Right cardiac atrium (tissue), 5 donors: ENCODE measurements around the gene SDC1. TPM values are rescaled to one million over a fixed set of nuclear protein-coding genes. Genes with fewer than 3 reads are reported as not detected.

ENCODE experiments used
- ATAC-seq, 2 donors: fragments of 200-7000 bp; cut with Tn5 transposase; one replicate each; pipeline versions ENCODE4 v1.8.0 to v1.9.1; 2020; ENCODE audit warnings: moderate library complexity in 2 of 2, mild to moderate bottlenecking in 1 of 2
- DNase-seq, 3 donors: peaks; one replicate each; pipeline ENCODE4 v3.0.0-alpha.2; 2020
- H3K27ac ChIP-seq: one replicate; pipeline ENCODE4 v1.5.1; 2013; ENCODE audit warnings: mild to moderate bottlenecking, low read length, control low read depth, moderate library complexity
- H3K27me3 ChIP-seq: one replicate; pipeline ENCODE4 v1.6.1; 2013; ENCODE audit not compliant: control insufficient read depth, insufficient read depth
- H3K4me1 ChIP-seq: one replicate; pipeline ENCODE4 v1.6.1; 2013; ENCODE audit warnings: low read length; ENCODE audit not compliant: control insufficient read depth, insufficient read depth
- H3K4me3 ChIP-seq: one replicate; pipeline ENCODE4 v1.5.1; 2013; ENCODE audit warnings: low read length, control low read depth
- H3K9me3 ChIP-seq: one replicate; pipeline ENCODE4 v1.6.1; 2013; ENCODE audit warnings: low read length; ENCODE audit not compliant: control insufficient read depth
- WGBS: extraction: QIAGEN DNeasy Blood & Tissue Kit; methylation state at CpG from one replicate; pipeline ENCODE4 v1.1.7; 2013; 5-methylcytosine and 5-hydroxymethylcytosine counted together
- intact Hi-C, 4 donors: fragments of 100-400 bp; cut with DNase I; formaldehyde crosslinking; loops; one replicate each; pipeline versions ENCODE4 v1.11.0 to v1.14.0; 2022 to 2023
- polyA plus RNA-seq: library from polyadenylated mRNA; stranded (reverse); fragments of 200-250 nt; gene quantifications from one replicate; pipeline ENCODE4 v1.2.3, GENCODE V29; 2013
- total RNA-seq, 4 donors: library from RNA; stranded (reverse); fragmentation: NEBNext Ultra II Directional; extraction: Animal tissue kit (Norgen Biotek cat#: 25700); gene quantifications; one replicate each; pipeline ENCODE4 v1.2.1, GENCODE V29; 2021
- donor health status: healthy with polysubstance abuse.
- donor health status: DM: no; HTN: yes; CAD: no.
- donor health status: DM: no; HTN: no; CAD: no.
- donor health status: DM: no; HTN: yes; CAD: no; lungs with severe emphysema.
- donor health status: DM: yes; HTN: yes; CAD: no.

The SDC1 gene
- total and polyA plus RNA-seq, 5 donors = 0.09 to 0.25 (median 0.23) TPM

DNA sequence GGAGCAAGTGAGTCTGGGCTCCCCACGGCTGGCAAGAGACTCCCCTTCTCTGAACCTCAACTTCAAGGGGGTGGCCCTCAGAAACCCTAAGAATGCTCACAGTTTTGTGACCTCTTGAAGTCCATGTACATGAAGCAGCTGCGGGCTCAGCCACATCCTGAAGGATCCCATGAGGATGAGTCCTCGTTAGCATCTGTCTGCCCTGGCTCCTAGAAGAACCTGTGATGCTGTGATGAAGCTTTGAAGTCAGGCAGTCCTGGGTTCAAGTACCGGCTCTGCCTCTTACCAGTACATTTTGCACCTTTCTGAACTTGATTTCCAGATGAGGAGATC is 38.1 kb downstream of the SDC1 start:
- DNase-seq = no peak
- H3K4me1 ChIP-seq = no peaks in the 10 kb centered on the region
- intact Hi-C loops = no loop called here
- H3K4me3 ChIP-seq = no peak overlapping the region
- WGBS = 78% methylated on average over 4 of the region's 4 CpGs
- H3K27ac ChIP-seq = no peak overlapping the region
- H3K9me3 ChIP-seq = no peaks in the 10 kb centered on the region
- H3K27me3 ChIP-seq = no peaks in the 10 kb centered on the region
- no peak for ATAC-seq

DNA sequence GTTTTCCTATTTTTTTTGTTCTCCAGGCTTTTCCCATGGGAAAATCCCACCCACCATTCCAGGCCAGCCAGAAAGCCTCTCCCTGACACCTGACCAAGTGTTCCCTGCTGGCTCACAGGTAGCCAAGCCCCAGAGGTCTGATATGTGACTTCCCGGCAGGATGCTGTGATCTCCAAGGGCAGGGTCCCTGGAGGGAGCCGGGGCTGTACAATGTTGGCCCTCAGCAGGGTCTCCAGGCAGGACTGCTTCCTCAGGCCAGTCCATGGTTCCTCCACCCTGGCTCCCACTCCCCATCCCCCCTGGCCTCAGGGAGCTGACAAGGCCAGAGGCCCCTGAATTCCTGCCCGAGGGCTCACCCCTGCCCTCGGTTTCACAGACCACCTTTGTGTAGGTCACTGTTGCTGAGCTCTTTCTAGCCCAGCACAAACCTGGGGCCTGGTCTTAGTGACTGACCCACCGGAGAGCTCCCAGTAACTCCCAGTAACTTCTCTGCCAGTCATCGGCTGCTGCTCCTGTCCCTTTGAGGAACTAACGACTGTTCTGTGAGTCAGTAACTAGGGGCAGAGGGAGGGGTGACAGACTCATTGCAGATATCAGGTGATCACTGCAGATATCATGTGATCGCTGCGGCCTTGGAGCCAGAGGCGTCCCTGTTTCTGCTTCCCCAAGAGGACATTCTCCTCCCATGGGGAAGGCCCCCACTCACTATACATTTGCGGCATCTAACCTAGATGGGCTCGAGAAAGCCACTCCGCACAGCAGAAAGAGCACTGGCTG is 38.7 kb downstream of the SDC1 start:
- H3K27ac ChIP-seq = no peak overlapping the region
- DNase-seq (no peak), ATAC-seq (no peak)
- no peaks in the 10 kb centered on the region for H3K9me3 ChIP-seq
- H3K27me3 ChIP-seq = no peaks in the 10 kb centered on the region
- no peak overlapping the region for H3K4me3 ChIP-seq
- WGBS = 84% methylated on average over 13 of the region's 13 CpGs
- intact Hi-C loops = no loop called here
- H3K4me1 ChIP-seq = no peaks in the 10 kb centered on the region

DNA sequence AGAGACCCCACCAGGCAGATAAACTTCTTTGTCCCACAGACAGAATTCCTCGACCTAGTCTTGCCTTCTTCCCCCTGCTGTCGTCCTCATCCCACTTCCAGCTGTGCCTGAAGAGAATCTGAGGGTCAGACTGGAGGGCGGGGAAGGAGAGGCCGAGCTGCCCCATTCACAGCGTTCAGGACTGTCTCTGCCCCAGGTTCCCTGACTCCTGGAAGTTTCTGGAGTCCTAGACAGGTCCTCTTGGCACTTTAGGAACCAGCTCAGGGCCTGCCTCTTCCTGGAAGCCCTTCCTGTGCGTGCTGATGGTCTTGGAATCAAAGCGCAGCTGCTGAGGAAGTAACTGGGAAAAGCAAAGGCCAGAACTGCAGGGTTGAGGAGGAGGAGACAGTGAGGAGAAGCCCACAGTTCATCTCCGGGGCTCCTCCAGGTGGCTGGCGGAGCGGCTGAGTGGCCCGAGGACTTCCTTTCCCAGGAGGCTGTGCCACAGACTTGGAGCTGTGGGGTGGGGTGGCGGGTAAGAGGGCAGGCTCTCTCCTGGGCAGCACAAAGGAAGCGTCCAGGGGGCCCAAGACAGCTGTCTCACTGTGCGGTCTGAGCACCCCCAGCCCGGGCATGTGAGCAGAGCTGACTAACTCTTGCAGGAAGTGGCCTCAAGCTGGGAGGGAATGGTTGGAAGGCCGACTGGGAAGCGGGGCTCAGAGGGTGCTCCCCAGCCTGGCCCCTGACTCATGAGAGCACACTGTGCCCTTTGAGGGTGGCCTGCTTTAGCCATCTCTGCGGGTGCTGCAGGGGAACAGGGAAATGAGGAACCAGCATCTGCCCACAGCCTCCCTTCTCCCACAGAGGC is 39.5 kb downstream of the SDC1 start:
- 71% methylated on average over 18 of the region's 18 CpGs for WGBS
- H3K27ac ChIP-seq = no peak overlapping the region
- DNase-seq (no peak), ATAC-seq (peak in 1 of 2 donors; percentile 12)
- H3K9me3 ChIP-seq = no peaks in the 10 kb centered on the region
- no peaks in the 10 kb centered on the region for H3K4me1 ChIP-seq
- intact Hi-C loops = no loop called here
- no peak overlapping the region for H3K4me3 ChIP-seq
- H3K27me3 ChIP-seq = no peaks in the 10 kb centered on the region

DNA sequence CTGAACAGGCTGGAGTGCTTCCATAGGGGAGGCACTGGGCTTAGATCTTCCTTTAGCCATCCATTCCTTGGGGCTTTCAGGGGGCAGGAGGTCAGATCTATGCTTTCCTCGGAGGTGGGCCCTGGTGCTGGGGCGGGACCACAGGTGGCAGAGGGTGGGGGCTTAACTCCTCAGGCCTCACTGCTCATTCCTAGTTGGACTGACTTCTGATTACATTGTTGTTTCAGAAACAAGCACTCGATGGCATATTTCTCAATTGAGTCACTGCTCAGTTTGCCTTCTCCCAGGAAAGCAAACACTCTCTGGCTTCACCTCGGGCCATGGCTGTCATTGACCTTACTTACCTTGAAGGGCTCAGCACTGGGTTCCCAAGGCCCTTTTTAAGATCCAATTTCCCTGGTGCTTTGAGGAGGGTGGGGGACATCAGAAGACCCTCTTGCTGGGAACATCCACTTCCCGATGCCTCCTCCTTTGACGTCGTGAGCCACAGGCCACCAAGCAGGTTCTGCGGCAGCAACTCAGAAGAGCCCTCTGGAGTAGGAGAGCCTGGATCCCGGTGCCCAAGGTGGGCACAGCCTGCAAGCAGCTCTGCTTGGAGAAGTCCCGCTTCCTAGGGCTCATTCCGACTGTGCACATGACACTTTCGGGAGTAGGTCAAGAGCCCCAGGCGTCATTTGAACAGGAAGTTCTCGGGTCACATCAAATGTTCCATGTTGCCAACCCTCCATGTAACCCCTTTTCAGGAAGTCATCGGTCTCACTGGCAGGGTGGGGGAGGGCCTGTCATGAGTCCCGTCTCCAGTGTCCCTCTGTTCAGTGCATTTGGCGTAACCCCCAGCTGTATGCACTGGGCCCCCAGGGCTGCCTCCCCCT is 40.6 kb downstream of the SDC1 start:
- no peak overlapping the region for H3K4me3 ChIP-seq

DNA sequence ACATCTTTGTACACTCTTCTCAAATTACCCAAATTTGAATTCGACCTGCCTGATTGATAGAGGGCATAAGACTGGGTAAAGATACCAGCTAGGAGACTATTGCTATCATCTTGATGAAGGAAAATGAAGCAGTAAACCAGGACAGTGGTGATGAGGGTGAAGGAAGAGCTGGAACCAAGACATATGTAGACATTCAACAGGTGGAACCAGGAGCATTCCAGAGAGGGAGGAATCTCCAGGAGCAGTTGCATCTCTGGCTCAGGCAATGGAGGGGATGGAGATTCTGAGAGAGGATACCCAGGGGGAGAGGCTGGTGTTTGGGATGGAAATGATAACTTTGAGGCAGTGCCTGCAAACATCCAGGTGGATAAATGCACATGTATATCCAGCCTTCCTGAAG is 41.6 kb downstream of the SDC1 start:
- H3K27me3 ChIP-seq = no peaks in the 10 kb centered on the region
- H3K4me3 ChIP-seq = no peak overlapping the region
- DNase-seq = no peak
- 71% methylated on average over 1 of the region's 1 CpG for WGBS
- no peaks in the 10 kb centered on the region for H3K4me1 ChIP-seq
- no peaks in the 10 kb centered on the region for H3K9me3 ChIP-seq
- ATAC-seq = no peak
- intact Hi-C loops = no loop called here
- H3K27ac ChIP-seq = no peak overlapping the region

More for the DNA sequence above, 40.6 kb downstream of the SDC1 start:
- H3K27me3 ChIP-seq = no peaks in the 10 kb centered on the region
- intact Hi-C loops = no loop called here
- H3K4me1 ChIP-seq = no peaks in the 10 kb centered on the region
- no peaks in the 10 kb centered on the region for H3K9me3 ChIP-seq
- no peak overlapping the region for H3K27ac ChIP-seq
- DNase-seq (no peak), ATAC-seq (no peak)
- WGBS = 80% methylated on average over 17 of the region's 17 CpGs

DNA sequence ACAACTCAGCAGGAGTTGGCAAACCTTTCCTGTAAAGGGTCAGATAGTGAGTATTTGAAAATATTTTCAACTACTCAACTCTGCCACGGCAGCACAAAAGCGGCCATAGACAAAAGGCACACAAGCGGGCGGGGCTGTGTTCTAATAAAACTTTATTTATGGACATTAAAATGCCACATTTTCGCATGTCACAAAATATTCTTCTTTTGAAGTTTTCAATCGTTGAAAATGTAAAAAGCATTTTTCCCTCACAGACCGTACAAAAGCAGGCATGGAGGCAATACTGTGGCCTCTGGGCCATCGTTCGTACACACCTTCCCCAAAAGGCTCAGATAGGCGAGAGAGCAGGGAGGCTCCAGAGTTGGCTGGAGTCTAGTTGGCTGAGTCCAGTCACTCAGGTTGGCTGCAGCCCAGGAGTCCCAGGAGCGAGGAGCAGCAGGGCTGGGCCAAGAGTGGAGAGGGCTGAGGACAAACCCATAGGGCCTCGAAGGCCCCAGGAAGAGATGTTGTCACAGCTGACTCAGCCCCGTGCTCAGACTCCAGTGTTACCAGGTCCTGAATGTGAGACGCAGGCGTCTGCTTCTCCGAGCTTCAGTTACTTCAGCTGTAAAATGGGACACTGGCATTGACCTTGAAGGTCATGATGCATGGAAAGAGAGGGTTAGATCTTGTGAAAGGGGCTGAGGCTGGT is 42.5 kb downstream of the SDC1 start:
- no peaks in the 10 kb centered on the region for H3K27me3 ChIP-seq
- intact Hi-C loops = no loop called here
- no peak overlapping the region for H3K4me3 ChIP-seq
- DNase-seq (peak in 2 of 3 donors; percentile 35 to 68), ATAC-seq (peak in 1 of 2 donors; percentile 31)
- H3K4me1 ChIP-seq = no peaks in the 10 kb centered on the region
- WGBS = 79% methylated on average over 16 of the region's 16 CpGs
- H3K9me3 ChIP-seq = no peaks in the 10 kb centered on the region
- no peak overlapping the region for H3K27ac ChIP-seq

DNA sequence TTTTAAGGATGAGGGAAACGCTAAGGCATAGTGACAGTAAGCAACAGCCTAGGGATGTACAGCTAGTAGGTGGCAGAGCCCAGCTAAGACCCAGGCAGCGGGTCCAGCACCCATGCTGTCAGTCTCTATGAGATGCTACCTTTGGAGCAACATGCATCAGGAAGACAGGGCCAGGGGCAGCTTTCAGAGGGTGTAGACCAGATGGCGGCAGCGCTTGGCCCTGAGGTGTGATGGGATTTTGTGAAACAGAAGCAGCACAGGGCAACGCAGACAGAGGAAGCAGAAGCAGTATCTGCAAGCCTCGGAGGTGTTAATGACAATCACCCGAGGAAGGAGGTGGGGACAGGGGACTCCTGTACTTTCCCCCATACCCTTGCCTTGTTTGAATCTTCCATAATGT is 43.2 kb downstream of the SDC1 start:
- no peaks in the 10 kb centered on the region for H3K9me3 ChIP-seq
- no peak overlapping the region for H3K4me3 ChIP-seq
- intact Hi-C loops = no loop called here
- DNase-seq (no peak), ATAC-seq (no peak)
- WGBS = 80% methylated on average over 7 of the region's 7 CpGs
- H3K27me3 ChIP-seq = no peaks in the 10 kb centered on the region
- no peaks in the 10 kb centered on the region for H3K4me1 ChIP-seq
- no peak overlapping the region for H3K27ac ChIP-seq

DNA sequence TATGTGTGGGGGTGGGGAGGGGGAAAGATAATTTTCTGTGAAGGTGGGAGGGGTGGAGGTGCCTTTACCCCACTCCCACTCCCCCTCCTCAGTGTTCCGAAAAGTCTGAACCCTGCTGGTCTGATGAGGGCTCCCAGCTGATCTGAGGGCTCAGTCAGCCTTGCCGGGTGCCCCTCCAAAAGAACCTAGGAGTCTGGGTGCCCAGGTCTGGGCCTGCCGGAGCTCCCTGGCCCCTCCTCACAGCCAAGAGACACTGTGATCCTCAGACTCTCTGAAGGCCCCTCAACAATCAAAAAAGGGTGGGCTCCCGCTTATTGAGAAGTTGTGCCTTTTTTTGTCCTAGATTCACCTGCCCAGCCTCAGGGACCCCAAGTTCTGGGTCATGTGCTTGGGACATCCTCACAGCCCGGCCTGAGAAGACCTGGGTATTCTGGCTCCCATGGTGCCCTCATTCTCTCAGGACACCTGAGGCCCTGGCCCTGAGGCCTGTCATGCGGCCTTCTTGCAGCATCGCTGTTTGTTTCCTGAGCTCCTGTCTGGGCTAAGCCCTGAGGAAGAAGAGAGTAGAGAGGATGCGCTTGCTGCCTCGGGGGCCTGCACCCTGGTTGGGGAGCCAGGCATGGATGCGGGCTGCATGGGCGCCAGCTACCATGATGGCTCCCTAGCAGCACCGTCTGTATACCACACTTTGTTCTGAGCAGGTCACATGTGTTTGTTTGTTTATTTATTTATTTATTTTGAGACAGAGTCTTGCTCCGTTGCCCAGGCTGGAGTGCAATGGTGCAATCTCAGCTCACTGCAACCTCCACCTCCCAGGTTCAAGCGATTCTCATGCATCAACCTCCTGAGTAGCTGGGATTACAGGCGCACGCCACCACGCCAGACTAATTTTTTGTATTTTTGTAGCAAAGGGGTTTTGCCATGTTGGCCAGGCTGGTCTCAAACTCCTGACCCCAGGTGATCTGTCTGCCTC is 44.0 kb downstream of the SDC1 start:
- no peak overlapping the region for H3K27ac ChIP-seq
- 94% methylated on average over 17 of the region's 17 CpGs for WGBS
- H3K4me3 ChIP-seq = no peak overlapping the region
- no peaks in the 10 kb centered on the region for H3K4me1 ChIP-seq
- no peaks in the 10 kb centered on the region for H3K9me3 ChIP-seq
- intact Hi-C loops = no loop called here
- ATAC-seq (no peak), DNase-seq (no peak)
- H3K27me3 ChIP-seq = no peaks in the 10 kb centered on the region

DNA sequence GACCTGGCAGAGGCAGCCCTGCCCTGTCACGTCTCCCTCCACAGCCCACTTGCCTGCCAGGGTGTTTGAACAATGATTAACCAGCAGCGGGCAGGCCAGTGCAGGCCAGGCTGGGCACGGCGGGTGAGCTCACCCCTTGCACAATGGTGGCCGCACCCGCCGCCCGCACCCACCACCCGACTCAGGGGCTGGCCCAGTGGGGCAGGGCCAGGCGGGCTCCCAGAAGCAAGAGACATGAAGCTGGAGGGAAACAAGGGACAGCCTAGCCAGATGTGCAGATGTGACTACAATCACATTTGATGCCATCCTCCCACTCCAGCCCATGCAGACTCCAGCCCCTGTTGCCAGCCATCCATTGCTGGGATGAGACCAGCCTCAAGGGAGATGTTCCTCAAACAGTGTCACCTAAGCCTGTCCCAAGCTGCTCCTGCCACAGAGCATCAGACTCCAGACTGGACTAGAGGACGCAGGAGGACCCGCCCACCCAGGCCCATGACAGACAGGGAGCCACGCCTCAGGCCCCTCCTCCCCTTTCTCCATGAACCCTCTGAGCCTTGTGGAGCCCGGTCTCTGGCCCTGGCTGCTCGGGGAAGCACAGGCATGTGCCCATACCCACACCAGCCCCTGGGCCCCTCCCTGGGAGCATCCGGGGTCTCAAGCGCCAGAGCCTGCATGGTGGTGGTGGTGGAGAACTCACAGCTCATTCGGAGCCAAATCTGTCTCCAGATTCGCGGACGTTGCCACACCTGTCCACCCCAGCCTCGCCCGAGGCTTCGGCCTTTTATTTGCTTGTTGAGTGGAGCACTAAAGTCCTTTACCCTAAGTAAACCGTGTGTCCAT is 45.0 kb downstream of the SDC1 start:
- Histone ChIP-seq H3K27me3 (no peaks in the 10 kb centered on the region), H3K4me3 (no peak overlapping the region), H3K9me3 (no peaks in the 10 kb centered on the region), H3K4me1 (no peaks in the 10 kb centered on the region), H3K27ac (no peak overlapping the region)
- WGBS = 86% methylated on average over 25 of the region's 25 CpGs
- no peak for DNase-seq
- peak; percentile 9 to 13 for ATAC-seq
- intact Hi-C loops = no loop called here
